Fibroblast of peridontal ligament (primary cell): ENCODE results near the gene YPEL2.

Experiments
- DNase-seq: peaks from one replicate; pipeline ENCODE4 v3.0.0-alpha.2; 2010; ENCODE audit errors: extremely low read depth

The YPEL2 gene

GRCh38 chr17:59356543-59357218, 25.2 kb downstream of the YPEL2 start:
- no peak for DNase-seq

- DNase-seq = peak; percentile 50
Measured at GRCh38 chr17:59357219-59357697, 25.8 kb downstream of the YPEL2 start.

- no peak for DNase-seq
Measured at GRCh38 chr17:59357929-59358328, 26.5 kb downstream of the YPEL2 start.

GRCh38 chr17:59361386-59361785, 29.9 kb downstream of the YPEL2 start:
- peak; percentile 85 for DNase-seq

GRCh38 chr17:59361916-59362810, 30.7 kb downstream of the YPEL2 start:
- DNase-seq = peak; percentile 94

GRCh38 chr17:59362811-59363205, 31.4 kb downstream of the YPEL2 start:
- DNase-seq = no peak

- no peak for DNase-seq
Measured at GRCh38 chr17:59365383-59365981, 34.0 kb downstream of the YPEL2 start.

- DNase-seq = no peak
Measured at GRCh38 chr17:59366040-59366757, 34.7 kb downstream of the YPEL2 start.

- peak; percentile 77 for DNase-seq
Measured at GRCh38 chr17:59366773-59367656, 35.6 kb downstream of the YPEL2 start.

GRCh38 chr17:59367657-59368045, 36.2 kb downstream of the YPEL2 start:
- no peak for DNase-seq

- no peak for DNase-seq
Measured at GRCh38 chr17:59368218-59368857, 36.9 kb downstream of the YPEL2 start.

- DNase-seq = peak; percentile 48
Measured at GRCh38 chr17:59369031-59369975, 37.8 kb downstream of the YPEL2 start.

GRCh38 chr17:59370593-59371299, 39.3 kb downstream of the YPEL2 start:
- no peak for DNase-seq

GRCh38 chr17:59371416-59372100, 40.1 kb downstream of the YPEL2 start:
- no peak for DNase-seq

GRCh38 chr17:59372138-59372751, 40.8 kb downstream of the YPEL2 start:
- DNase-seq = peak; percentile 92

- DNase-seq = peak; percentile 92
Measured at GRCh38 chr17:59373882-59374495, 42.5 kb downstream of the YPEL2 start.

GRCh38 chr17:59374612-59375011, 43.2 kb downstream of the YPEL2 start:
- no peak for DNase-seq
